B cell (primary cell): ENCODE results near the gene SMIM5. TPM values are rescaled to one million over a fixed set of nuclear protein-coding genes. Genes with fewer than 3 reads are reported as not detected.

Source experiments
- ATAC-seq: fragments of 200-7000 bp; cut with Tn5 transposase; one replicate; pipeline ENCODE4 v1.10.0; 2021; ENCODE audit warnings: low read depth, mild to moderate bottlenecking, moderate number of reproducible peaks, moderate library complexity
- CTCF ChIA-PET: fragments of 350-600 bp; sonication (Branson Sonifier 250); formaldehyde crosslinking; loops from one replicate; lab custom pipeline; 2021; ENCODE audit warnings: antibody characterized with exemption, inconsistent platforms; lab: Charles Lee
- POLR2A ChIA-PET: fragments of 350-600 bp; sonication (Branson Sonifier 250); formaldehyde crosslinking; loops from one replicate; lab custom pipeline; 2021; ENCODE audit warnings: antibody characterized with exemption; lab: Charles Lee
- DNase-seq: peaks from one replicate; pipeline ENCODE4 v3.0.0; 2013
- H2AFZ ChIP-seq: 2 replicates; pipeline ENCODE4 v1.6.1; 2012; ENCODE audit warnings: mild to moderate bottlenecking, low read depth, low read length; ENCODE audit not compliant: insufficient read depth, poor library complexity, severe bottlenecking
- H3K27ac ChIP-seq, 2 donors: 1 replicate in 1 of 2; 2 replicates in 1 of 2; pipeline ENCODE4 v1.5.1; 2012 to 2013; ENCODE audit warnings: low read length in 2 of 2, mild to moderate bottlenecking in 2 of 2, moderate library complexity in 1 of 2
- H3K27me3 ChIP-seq, 4 experiments: fragments of 200-600 bp in 1 of 4; sonication (generic) in 1 of 4; replicated peaks in 1 of 4; 1 replicate in 2 of 4; 2 replicates in 2 of 4; pipeline versions ENCODE4 v1.6.1 to v1.7.0; 2013 to 2016; ENCODE audit warnings: low read length in 3 of 4, mild to moderate bottlenecking in 2 of 4, mixed read lengths in 1 of 4, moderate library complexity in 1 of 4; ENCODE audit not compliant: insufficient read depth in 4 of 4, control insufficient read depth in 3 of 4; ENCODE audit errors: control extremely low read depth in 1 of 4
- H3K36me3 ChIP-seq, 2 experiments: replicated peaks in 1 of 2; 1 replicate in 1 of 2; 2 replicates in 1 of 2; pipeline versions ENCODE4 v1.6.1 to v1.7.1; 2013; ENCODE audit warnings: low read length in 1 of 2; ENCODE audit not compliant: insufficient read depth in 2 of 2, control insufficient read depth in 1 of 2; ENCODE audit errors: control extremely low read depth in 1 of 2, extremely low read depth in 1 of 2
- H3K4me1 ChIP-seq, 2 donors: fragments of 200-600 bp in 1 of 2; sonication (generic) in 1 of 2; 1 replicate in 1 of 2; 2 replicates in 1 of 2; pipeline versions ENCODE4 v1.5.1 to v1.6.1; 2013 to 2017; ENCODE audit warnings: low read length in 2 of 2; ENCODE audit not compliant: control insufficient read depth in 2 of 2, insufficient read depth in 2 of 2
- H3K4me2 ChIP-seq: replicated peaks from 2 replicates; pipeline ENCODE3; 2012; ENCODE audit warnings: mild to moderate bottlenecking, low read depth, low read length; ENCODE audit not compliant: poor library complexity, severe bottlenecking
- H3K4me3 ChIP-seq, 5 experiments: fragments of 200-600 bp in 1 of 5; sonication (generic) in 1 of 5; 1 replicate in 3 of 5; 2 replicates in 2 of 5; pipeline versions ENCODE4 v1.5.1 to v1.7.0; 2011 to 2016; ENCODE audit warnings: low read length in 4 of 5, mild to moderate bottlenecking in 4 of 5, low read depth in 2 of 5, control low read depth in 1 of 5, moderate library complexity in 1 of 5; ENCODE audit not compliant: insufficient read depth in 1 of 5; ENCODE audit errors: control extremely low read depth in 1 of 5, extremely low read depth in 1 of 5
- H3K79me2 ChIP-seq: fragments of 200-600 bp; sonication (generic); one replicate; pipeline ENCODE4 v1.6.0; 2016; ENCODE audit warnings: low read length; ENCODE audit not compliant: control insufficient read depth, insufficient read depth
- H3K9ac ChIP-seq: fragments of 200-600 bp; sonication (generic); 2 replicates; pipeline ENCODE4 v1.6.1; 2017; ENCODE audit warnings: mild to moderate bottlenecking, low read length, moderate library complexity
- H3K9me3 ChIP-seq, 3 donors: one replicate each; pipeline versions ENCODE4 v1.6.1 to v1.7.1; 2013; ENCODE audit warnings: low read length in 2 of 3; ENCODE audit not compliant: control insufficient read depth in 2 of 3, insufficient read depth in 1 of 3; ENCODE audit errors: control extremely low read depth in 1 of 3
- H4K20me1 ChIP-seq: 2 replicates; pipeline ENCODE4 v1.6.0; 2012; ENCODE audit warnings: mild to moderate bottlenecking, low read length; ENCODE audit not compliant: insufficient read depth, control insufficient read depth, poor library complexity, severe bottlenecking
- H3K27ac Mint-ChIP-seq: one replicate; pipeline ENCODE4 v1.8.0; 2021; ENCODE audit warnings: mixed read lengths
- H3K27me3 Mint-ChIP-seq: one replicate; pipeline ENCODE4 v1.8.0; 2021; ENCODE audit warnings: mixed read lengths
- H3K4me1 Mint-ChIP-seq: one replicate; pipeline ENCODE4 v1.8.0; 2021; ENCODE audit warnings: mixed read lengths
- H3K4me3 Mint-ChIP-seq: one replicate; pipeline ENCODE4 v1.8.0; 2021; ENCODE audit warnings: mixed read lengths
- H3K9me3 Mint-ChIP-seq: one replicate; pipeline ENCODE4 v1.8.0; 2022; ENCODE audit warnings: mixed read lengths; ENCODE audit not compliant: insufficient read depth
- EZH2 ChIP-seq: IDR thresholded peaks from 2 replicates; pipeline ENCODE4 v1.6.1; 2012; ENCODE audit warnings: borderline replicate concordance, low read depth, mild to moderate bottlenecking, moderate library complexity, low read length; ENCODE audit not compliant: insufficient read depth, poor library complexity, severe bottlenecking
- WGBS: methylation state at CpG from one replicate; pipeline ENCODE4 v1.1.5; 2013; ENCODE audit warnings: missing lambda C conversion rate; ENCODE audit not compliant: insufficient coverage; 5-methylcytosine and 5-hydroxymethylcytosine counted together
- intact Hi-C: fragments of 100-400 bp; cut with micrococcal nuclease; formaldehyde crosslinking; loops from one replicate; pipeline ENCODE4 v1.10.0; 2022
- polyA plus RNA-seq: library from polyadenylated mRNA; depleted of rRNA; stranded (reverse); fragments of >200 nt; gene quantifications from 2 replicates; pipeline ENCODE4 v1.2.3, GENCODE V29; 2012
- total RNA-seq, 2 donors: library from RNA; stranded (reverse); fragments of 120-200 nt in 1 of 2; gene quantifications; 1 replicate in 1 of 2; 2 replicates in 1 of 2; pipeline versions ENCODE4 v1.2.3 to v1.2.4, GENCODE V29; 2013 to 2022
- TF ChIP-seq, protein P1 (sequence below): fragments of 200-600 bp; IDR thresholded peaks from one replicate; pipeline ENCODE4 v1.8.0; 2022; ENCODE audit warnings: antibody characterized with exemption, mild to moderate bottlenecking

The SMIM5 gene
- total and polyA plus RNA-seq, 2 donors (not counting 1 experiment from before 2014, with no cell fraction given), result 0.62 to 7.6 TPM

GRCh38 chr17:75658237-75658636 is 25.0 kb downstream of the SMIM5 start:
- peaks cover 0 to under 1% of the 10 kb centered on the region in 2 donors for H3K4me1 ChIP-seq
- no peak overlapping the region for H3K4me3 Mint-ChIP-seq
- no peak overlapping the region for H3K9ac ChIP-seq
- intact Hi-C loops, result no loop called here
- DNase-seq (no peak), ATAC-seq (no peak)
- 98% methylated on average over 4 of the region's 5 CpGs for WGBS
- H3K27ac ChIP-seq, result no peak overlapping the region
- no peaks in the 10 kb centered on the region for H3K27me3 ChIP-seq
- H3K79me2 ChIP-seq, result peaks cover 4% of the 10 kb centered on the region
- H2AFZ ChIP-seq, result no peak overlapping the region
- H4K20me1 ChIP-seq, result no peaks in the 10 kb centered on the region
- TF ChIP-seq, protein P1, sequence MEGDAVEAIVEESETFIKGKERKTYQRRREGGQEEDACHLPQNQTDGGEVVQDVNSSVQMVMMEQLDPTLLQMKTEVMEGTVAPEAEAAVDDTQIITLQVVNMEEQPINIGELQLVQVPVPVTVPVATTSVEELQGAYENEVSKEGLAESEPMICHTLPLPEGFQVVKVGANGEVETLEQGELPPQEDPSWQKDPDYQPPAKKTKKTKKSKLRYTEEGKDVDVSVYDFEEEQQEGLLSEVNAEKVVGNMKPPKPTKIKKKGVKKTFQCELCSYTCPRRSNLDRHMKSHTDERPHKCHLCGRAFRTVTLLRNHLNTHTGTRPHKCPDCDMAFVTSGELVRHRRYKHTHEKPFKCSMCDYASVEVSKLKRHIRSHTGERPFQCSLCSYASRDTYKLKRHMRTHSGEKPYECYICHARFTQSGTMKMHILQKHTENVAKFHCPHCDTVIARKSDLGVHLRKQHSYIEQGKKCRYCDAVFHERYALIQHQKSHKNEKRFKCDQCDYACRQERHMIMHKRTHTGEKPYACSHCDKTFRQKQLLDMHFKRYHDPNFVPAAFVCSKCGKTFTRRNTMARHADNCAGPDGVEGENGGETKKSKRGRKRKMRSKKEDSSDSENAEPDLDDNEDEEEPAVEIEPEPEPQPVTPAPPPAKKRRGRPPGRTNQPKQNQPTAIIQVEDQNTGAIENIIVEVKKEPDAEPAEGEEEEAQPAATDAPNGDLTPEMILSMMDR, result no peak
- TF ChIP-seq EZH2, result no peak
- peaks cover 10% of the 10 kb centered on the region for H3K4me1 Mint-ChIP-seq
- ChIA-PET CTCF (interaction anchor here (0.7 to 4.0 kb wide), 9 partner anchors 10 to 92 kb away, joined by 3 to 23 read pairs (median 4); partner anchors contain the start of gene SMIM5), POLR2A (no interaction called here)
- no peaks in the 10 kb centered on the region for H3K27me3 Mint-ChIP-seq
- H3K27ac Mint-ChIP-seq, result no peak overlapping the region
- H3K9me3 Mint-ChIP-seq, result no peaks in the 10 kb centered on the region
- H3K4me3 ChIP-seq, result no peak overlapping the region
- H3K9me3 ChIP-seq, result no peaks in the 10 kb centered on the region
- no peak overlapping the region for H3K4me2 ChIP-seq
- peaks cover 0 to 41% of the 10 kb centered on the region in 2 experiments for H3K36me3 ChIP-seq

- Histone ChIP-seq H3K4me2 (no peak overlapping the region), H4K20me1 (no peaks in the 10 kb centered on the region), H3K4me1 (peaks cover 29 to 32% of the 10 kb centered on the region in 2 donors), H3K79me2 (peaks cover 9% of the 10 kb centered on the region), H3K9me3 (peaks cover 0 to 5% (median 2%) of the 10 kb centered on the region in 3 donors), H3K27ac (no peak overlapping the region), H3K9ac (no peak overlapping the region), H3K4me3 (no peak overlapping the region), H3K27me3 (no peaks in the 10 kb centered on the region), H3K36me3 (peaks cover 0 to 36% of the 10 kb centered on the region in 2 experiments), H2AFZ (no peak overlapping the region)
- Mint-ChIP-seq H3K4me1 (peaks cover 29% of the 10 kb centered on the region), H3K4me3 (no peak overlapping the region), H3K27me3 (no peaks in the 10 kb centered on the region), H3K27ac (peak overlapping the region; percentile 34), H3K9me3 (no peaks in the 10 kb centered on the region)
- 100% methylated on average over 4 of the region's 4 CpGs for WGBS
- intact Hi-C loops, result loop anchor here (10.0 kb wide), 2 partner anchors 193 to 367 kb away; partner anchors contain the start of gene WBP2
- TF ChIP-seq EZH2, result no peak
- TF ChIP-seq, protein P1, result no peak
- ATAC-seq (no peak), DNase-seq (no peak)
- CTCF ChIA-PET, result interaction anchor here (0.5 to 1.9 kb wide), 7 partner anchors 10 to 88 kb away, joined by 3 to 12 read pairs (median 3); partner anchors contain the start of gene SMIM5
- POLR2A ChIA-PET, result interaction anchor here (0.6 to 0.7 kb wide), 2 partner anchors 113 to 114 kb away, joined by 4 to 5 read pairs; no protein-coding TSS in a partner anchor
These were observed 28.3 kb downstream of the SMIM5 start for GRCh38 chr17:75661531-75661930.
